Stimulated activated naive CD8-positive, alpha-beta T cell treated with anti-CD3 and anti-CD28 coated beads, Interleukin-15, amount 100 ng/mL, for 72 hours (primary cell): ENCODE measurements around the gene C13orf46.
"Not testable (repeated sequence)": the region's sequence is repeated elsewhere in the genome, so short reads cannot be mapped to it uniquely, and the experiment has no call there.

ENCODE experiments used
- ATAC-seq: fragments of 150-1000 bp; cut with Tn5 transposase; 2 replicates; pipeline ENCODE4 v1.10.0; 2021; ENCODE audit warnings: mild to moderate bottlenecking, moderate library complexity
- DNase-seq, 2 donors: peaks; one replicate each; pipeline ENCODE4 v3.0.0; 2021 to 2022
- H3K27ac Mint-ChIP-seq, 2 donors: one replicate each; pipeline ENCODE4 v1.8.0; 2022; ENCODE audit warnings: mild to moderate bottlenecking in 2 of 2, mixed read lengths in 2 of 2, moderate library complexity in 2 of 2
- H3K27me3 Mint-ChIP-seq: one replicate; pipeline ENCODE4 v1.8.0; 2022; ENCODE audit warnings: mixed read lengths
- H3K4me1 Mint-ChIP-seq: one replicate; pipeline ENCODE4 v1.8.0; 2022; ENCODE audit warnings: mild to moderate bottlenecking, mixed read lengths
- H3K4me3 Mint-ChIP-seq, 2 donors: one replicate each; pipeline ENCODE4 v1.8.0; 2022; ENCODE audit warnings: mild to moderate bottlenecking in 2 of 2, mixed read lengths in 2 of 2, moderate library complexity in 1 of 2
- H3K9me3 Mint-ChIP-seq, 2 donors: one replicate each; pipeline ENCODE4 v1.8.0; 2022; ENCODE audit warnings: mixed read lengths in 2 of 2

C13orf46 gene

DNA sequence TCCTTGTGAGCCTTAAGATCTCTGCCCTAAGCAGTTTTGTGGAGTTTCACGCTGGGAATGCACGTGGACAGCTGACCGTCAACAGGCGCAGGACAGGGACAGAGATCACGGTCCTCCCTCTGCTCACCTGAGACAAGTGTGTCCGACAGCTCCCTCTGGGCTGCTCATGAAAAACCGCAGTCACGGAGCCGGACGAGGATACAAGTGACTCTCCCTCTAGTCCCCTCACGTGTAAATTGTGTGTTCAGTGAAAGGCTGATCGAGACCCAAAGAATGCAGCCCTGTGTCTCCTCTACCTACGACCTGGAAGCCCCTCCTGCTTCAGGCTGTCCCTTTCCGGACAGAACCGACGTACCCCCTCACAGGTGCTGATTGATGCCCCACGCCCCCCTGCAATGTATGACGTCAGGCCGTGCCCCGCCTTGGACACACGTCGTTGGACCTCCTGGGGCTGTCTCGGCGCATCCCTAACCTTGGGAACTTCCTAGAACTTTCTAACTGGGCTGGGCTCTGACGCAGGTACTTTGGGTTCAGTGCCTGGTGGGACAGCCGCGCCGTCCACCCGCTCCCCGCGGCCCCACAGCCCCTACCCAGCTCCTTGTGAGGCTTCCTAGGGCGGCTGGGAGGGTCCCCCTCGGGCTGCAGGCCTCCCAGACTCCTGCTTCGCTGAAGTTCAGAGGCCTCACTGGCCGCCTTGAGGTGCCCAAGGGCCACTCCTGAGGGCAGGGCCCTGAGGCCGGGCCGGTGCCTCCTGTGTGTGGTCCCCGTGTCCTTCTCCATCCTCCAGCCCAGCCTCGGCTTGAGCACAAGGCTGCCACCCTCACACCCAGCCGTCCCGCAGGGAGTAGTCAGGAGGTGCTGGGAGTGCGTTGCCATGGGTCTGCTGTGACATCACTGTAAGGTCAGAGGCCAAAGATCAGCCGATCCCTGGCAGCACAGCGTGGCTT, at the start of gene C13orf46:
Gene C13orf46, minus strand, starts transcription at position 859 of the 947 bp plus-strand sequence. Its CDS starts 79 bp downstream, at position 780.
- peak within 1 kb of the TSS in 1 of 2 donors; percentile 22 for H3K4me3 Mint-ChIP-seq

DNA sequence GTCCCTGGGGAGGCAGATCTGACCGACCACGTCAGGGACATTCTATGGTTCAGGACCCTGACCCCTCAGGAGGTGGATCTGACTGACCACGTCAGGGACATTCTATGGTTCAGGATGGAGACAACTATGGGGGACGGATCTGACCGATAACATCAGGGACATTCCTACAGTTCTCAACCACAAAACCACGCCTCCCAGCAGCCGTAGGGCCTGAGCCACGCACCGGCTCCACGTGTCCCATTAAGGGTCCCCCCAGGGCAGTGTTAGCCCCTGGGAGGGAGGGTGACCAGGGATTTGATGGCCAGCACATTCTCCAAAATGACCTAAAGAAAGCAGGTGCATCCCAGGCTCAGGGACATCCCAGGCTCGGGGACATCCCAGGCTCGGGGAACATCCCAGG, 49.0 kb upstream of the C13orf46 start:
- no peak overlapping the region for H3K4me3 Mint-ChIP-seq
- no peaks in the 10 kb centered on the region for H3K27me3 Mint-ChIP-seq
- ATAC-seq (no peak), DNase-seq (no peak)
- no peaks in the 10 kb centered on the region for H3K9me3 Mint-ChIP-seq
- H3K4me1 Mint-ChIP-seq: peaks cover 16% of the 10 kb centered on the region
- peak overlapping the region in 1 of 2 donors; percentile 74 for H3K27ac Mint-ChIP-seq

More for the DNA sequence above, at the start of gene C13orf46:
- no peak for DNase-seq
- Mint-ChIP-seq H3K27ac (peak within 1 kb of the TSS; percentile 33 to 86), H3K9me3 (no peaks in the 10 kb centered on the region), H3K4me1 (peaks cover 11% of the 10 kb centered on the region), H3K27me3 (no peaks in the 10 kb centered on the region)
- ATAC-seq: no peak

DNA sequence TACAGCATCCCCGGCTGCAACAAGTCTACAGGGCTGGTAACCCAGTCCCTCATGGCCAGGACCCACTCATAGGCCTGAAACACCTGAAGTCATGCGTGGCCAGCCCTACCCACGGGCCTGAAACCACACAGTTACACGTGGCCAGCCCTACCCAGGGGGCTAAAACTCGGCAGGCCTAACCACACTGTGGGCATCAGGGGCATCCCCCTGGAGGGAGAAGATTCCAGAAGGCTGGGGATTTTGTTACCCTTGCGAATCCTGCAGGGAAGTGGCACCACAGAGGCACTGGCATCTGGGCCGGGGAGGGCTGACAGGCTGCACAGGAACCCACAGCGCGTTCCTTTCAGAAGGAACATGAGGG, 48.4 kb upstream of the C13orf46 start:
- Mint-ChIP-seq H3K27me3 (no peaks in the 10 kb centered on the region), H3K4me1 (peaks cover 16% of the 10 kb centered on the region), H3K27ac (no peak overlapping the region), H3K9me3 (no peaks in the 10 kb centered on the region), H3K4me3 (no peak overlapping the region)
- DNase-seq (no peak), ATAC-seq (peak; percentile 30)

DNA sequence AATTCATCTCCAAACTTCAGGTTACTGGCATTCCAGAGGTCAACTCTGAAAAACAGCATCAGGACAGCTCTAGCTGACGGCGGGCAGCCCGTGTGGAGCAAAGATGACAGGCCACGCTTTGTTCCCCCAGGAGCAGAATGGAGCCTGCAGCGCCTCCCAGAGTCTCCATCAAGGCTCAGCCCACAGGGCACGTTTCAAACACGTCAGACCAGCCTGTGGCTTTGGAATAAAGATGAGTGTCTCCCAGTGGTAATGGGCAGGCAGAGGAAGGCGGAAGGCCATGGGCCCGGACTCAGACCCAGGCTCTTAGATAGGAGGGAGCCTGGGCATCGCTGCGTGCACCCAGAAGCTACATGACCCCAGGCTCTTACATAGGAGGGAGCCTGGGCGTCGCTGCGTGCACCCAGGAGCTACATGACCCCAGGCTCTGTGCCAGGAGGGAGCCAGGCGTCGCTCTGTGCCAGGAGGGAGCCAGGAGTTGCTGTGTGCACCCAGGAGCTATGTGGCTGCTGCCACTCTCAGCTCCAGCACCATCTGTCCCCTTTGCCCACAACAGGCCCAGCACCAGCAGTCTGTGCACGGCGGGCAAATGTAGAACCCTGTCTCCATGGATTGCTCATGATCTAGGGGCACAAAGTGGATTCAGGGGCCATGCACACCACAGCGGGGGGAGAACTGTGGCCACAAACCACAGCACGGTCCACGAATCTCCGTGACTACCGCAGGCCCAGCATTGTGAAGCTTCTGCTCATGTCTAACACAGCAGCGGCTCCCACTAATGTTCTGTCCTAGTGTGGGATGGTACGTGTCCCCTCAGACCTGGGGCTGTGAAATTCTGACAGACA, 47.8 kb upstream of the C13orf46 start:
- no peak for DNase-seq
- Mint-ChIP-seq H3K4me3 (no peak overlapping the region), H3K9me3 (no peaks in the 10 kb centered on the region), H3K27me3 (no peaks in the 10 kb centered on the region), H3K27ac (peak overlapping the region; percentile 7 to 88), H3K4me1 (peaks cover 18% of the 10 kb centered on the region)
- ATAC-seq: no peak

DNA sequence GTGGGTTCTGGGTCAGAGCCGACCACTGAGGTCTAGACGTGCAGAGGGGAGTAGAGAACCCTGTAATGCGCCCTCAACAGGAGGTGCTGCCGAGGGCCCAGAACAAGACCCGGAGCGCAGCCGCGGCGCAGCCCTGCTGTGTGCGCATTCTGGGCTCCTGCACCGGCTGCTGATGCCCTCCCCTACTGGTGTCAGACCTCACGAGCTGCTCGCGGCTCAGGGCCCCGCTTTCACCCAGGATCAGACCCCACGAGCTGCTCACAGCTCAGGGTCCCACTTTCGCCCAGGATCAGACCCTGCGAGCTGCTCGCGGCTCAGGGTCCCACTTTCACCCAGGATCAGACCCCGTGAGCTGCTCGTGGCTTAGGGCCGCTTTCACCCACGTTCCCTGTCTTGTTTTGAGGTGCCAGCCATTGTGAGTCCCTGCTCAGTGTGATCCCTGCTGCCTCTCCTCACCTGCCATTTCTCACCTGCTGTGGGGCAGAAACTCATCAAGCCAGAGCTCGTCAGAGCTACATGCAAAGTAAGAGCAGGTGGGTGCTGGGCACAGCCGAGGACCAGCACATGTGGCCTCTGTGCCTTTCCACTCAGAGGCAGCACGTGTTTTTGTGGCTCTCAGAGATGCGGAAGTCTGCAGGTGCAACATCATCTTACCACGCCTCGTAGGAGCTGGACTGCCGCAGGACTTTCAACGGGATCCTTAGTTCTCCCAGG, 47.0 kb upstream of the C13orf46 start:
- DNase-seq (no peak), ATAC-seq (no peak)
- H3K4me1 Mint-ChIP-seq: peaks cover 26% of the 10 kb centered on the region
- no peak overlapping the region for H3K4me3 Mint-ChIP-seq
- H3K27me3 Mint-ChIP-seq: no peaks in the 10 kb centered on the region
- H3K9me3 Mint-ChIP-seq: no peaks in the 10 kb centered on the region
- peak overlapping the region; percentile 7 to 88 for H3K27ac Mint-ChIP-seq

DNA sequence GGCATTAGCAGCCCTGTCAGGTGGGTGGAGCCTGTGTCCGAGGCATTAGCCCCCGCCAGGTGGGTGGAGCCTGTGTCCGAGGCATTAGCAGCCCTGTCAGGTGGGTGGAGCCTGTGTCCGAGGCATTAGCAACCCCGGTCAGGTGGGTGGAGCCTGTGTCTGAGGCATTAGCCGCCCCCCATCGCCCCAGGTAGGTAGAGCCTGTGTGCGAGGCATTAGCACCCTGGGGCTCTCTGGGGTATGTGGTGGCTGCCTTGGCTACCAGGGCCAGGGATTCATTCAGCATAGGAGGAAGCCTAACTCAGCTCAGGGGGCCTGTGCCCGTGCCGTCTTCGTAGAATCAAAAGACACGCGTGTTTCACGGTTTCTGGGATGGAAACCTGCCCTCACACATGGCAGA, 46.3 kb upstream of the C13orf46 start:
- DNase-seq, H3K27me3 Mint-ChIP-seq, H3K9me3 Mint-ChIP-seq, H3K4me3 Mint-ChIP-seq, H3K27ac Mint-ChIP-seq, ATAC-seq: not testable (repeated sequence)
- H3K4me1 Mint-ChIP-seq: peaks cover 24% of the 10 kb centered on the region

DNA sequence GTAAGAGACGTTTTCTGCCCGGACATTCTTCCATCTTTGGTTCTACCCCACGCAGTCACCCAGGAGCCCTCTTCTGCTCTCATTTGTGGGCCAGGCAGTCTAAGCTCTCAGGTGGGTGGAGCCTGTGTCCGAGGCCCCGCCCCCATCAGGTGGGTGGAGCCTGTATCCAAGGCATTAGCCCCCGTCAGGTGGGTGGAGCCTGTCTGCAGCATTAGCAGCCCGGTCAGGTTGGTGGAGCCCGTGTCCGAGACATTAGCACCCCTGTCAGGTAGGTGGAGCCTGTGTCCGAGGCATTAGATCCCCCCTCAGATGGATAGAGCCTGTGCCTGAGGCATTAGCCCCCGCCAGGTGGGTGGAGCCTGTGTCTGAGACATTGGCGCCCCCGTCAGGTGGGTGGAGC, 45.5 kb upstream of the C13orf46 start:
- Mint-ChIP-seq H3K9me3 (no peaks in the 10 kb centered on the region), H3K27ac (no peak overlapping the region), H3K4me3 (no peak overlapping the region), H3K4me1 (peaks cover 22% of the 10 kb centered on the region), H3K27me3 (no peaks in the 10 kb centered on the region)
- DNase-seq (peak in 1 of 2 donors; percentile 26), ATAC-seq (no peak)

DNA sequence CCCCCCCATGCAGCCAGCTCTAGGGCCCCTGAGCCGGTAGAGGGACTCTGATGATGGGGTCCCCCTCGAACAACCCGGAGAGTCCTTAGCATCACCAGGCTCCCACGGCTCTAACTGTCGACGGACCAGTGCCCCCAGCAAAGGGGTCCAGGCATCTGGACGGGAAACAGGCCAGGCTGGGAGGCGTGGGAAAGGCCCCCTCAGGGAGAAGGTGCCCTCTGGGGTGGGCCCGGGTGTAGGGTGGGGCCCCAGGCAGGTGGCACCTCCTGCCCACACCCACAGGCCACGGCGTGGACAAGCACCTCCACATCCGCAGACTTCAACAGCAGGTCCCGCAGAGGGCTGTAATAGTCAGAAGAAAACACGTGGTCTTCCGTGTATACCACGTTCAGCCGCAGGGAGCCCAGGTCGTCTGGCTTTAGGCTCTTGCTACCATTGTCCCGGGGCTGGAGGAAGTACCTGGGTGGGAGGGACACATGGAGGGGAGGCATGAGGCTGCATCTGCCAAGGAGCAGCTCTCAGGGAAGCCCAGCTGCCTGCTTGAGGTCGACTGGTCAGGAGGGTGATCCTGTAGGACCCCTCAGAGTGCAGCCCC, 44.7 kb upstream of the C13orf46 start:
- DNase-seq: no peak
- Mint-ChIP-seq H3K4me1 (peaks cover 17% of the 10 kb centered on the region), H3K27ac (peak overlapping the region in 1 of 2 donors; percentile 63), H3K9me3 (no peaks in the 10 kb centered on the region), H3K27me3 (no peaks in the 10 kb centered on the region), H3K4me3 (no peak overlapping the region)
- no peak for ATAC-seq

DNA sequence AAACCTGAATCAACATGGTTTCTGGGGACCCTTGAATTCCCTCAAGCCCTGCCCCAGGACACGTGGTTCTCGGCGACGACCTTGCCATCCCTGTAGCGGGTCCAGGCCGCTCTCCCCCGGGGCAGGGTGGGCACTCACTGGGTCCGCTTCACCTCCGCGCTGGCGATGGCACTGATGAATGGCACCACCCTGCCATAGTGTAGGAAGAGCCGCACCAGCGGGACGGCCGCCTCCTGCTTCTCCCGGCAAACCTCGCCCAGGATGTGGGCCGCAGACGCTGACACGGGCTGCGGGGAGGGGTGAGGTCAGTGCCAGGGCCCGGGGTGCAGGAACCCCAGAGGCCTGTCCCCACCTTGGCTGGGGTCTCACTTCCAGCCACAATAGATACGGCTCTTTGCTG, 44.1 kb upstream of the C13orf46 start:
- DNase-seq: no peak

DNA sequence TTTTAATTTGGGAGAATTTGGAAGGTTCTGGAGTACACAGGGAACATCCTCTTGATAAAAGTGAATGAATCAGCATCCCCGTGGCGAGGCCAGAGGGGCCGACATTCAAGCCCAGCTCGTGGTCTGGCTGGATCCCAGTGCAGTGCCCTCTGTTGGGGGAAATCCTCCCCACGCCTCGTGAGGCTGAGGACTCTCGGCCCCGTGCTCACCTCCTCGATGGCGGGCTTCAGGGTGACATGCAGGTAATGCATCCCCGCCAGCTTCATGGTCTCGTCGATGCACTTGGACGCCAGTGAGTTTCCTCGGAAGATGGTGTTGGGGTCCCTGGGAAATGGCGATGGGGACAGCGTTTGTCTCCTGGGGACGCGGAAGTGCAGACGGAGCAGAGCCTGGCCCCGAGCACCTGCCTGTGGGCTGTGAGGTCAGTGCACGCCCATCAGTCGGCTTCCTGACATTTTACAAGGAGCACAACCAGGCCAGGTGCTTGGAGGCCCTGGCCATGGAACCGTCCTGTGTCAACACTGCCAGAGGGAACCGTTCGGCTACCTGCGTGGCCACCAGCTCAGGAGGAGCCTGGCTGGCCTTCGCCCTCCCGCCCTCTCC, 43.3 kb upstream of the C13orf46 start:
- Mint-ChIP-seq H3K4me1 (peaks cover 17% of the 10 kb centered on the region), H3K27me3 (no peaks in the 10 kb centered on the region), H3K9me3 (no peaks in the 10 kb centered on the region), H3K27ac (peak overlapping the region in 1 of 2 donors; percentile 71), H3K4me3 (no peak overlapping the region)
- no peak for ATAC-seq
- no peak for DNase-seq

More for the DNA sequence above, 44.1 kb upstream of the C13orf46 start:
- ATAC-seq: no peak
- Mint-ChIP-seq H3K4me3 (no peak overlapping the region), H3K27me3 (no peaks in the 10 kb centered on the region), H3K27ac (peak overlapping the region in 1 of 2 donors; percentile 54), H3K9me3 (no peaks in the 10 kb centered on the region), H3K4me1 (peaks cover 17% of the 10 kb centered on the region)

DNA sequence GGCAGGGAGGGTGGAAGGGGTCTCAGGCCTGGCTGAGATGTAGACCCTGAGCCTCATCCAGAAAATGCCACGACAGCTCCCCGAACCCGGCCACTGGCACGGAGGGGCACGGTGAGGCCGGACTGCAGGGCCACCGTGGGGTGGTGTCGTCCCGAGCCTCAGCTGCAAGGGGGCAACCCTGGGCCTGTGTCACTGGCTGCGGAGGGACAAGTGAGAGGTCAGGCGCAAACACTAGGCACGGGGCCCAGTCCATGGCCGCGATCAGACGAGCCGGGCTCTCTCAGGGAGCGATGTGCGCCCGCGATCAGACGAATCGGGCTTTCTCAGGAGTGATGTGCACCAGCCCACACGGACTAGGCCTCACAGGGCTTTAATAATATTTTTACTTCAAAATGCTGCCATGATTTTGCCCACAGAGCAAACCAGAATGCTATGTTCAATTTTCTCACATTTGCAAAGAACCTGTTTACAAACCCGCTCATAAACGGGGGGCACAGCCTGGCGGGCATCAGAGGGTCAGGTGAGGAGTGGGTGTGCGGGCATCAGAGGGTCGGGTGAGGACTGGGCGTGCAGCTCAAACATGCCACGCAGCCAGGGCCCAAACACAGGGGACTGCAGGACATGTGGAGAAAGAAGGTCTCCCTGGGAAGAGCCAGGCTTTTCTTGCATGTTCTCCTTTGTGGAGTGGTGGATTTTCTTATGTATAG, 42.6 kb upstream of the C13orf46 start:
- H3K27me3 Mint-ChIP-seq: no peaks in the 10 kb centered on the region
- H3K4me3 Mint-ChIP-seq: peak overlapping the region in 1 of 2 donors; percentile 8
- peaks cover 17% of the 10 kb centered on the region for H3K4me1 Mint-ChIP-seq
- DNase-seq (no peak), ATAC-seq (no peak)
- peak overlapping the region; percentile 83 to 91 for H3K27ac Mint-ChIP-seq
- no peaks in the 10 kb centered on the region for H3K9me3 Mint-ChIP-seq

DNA sequence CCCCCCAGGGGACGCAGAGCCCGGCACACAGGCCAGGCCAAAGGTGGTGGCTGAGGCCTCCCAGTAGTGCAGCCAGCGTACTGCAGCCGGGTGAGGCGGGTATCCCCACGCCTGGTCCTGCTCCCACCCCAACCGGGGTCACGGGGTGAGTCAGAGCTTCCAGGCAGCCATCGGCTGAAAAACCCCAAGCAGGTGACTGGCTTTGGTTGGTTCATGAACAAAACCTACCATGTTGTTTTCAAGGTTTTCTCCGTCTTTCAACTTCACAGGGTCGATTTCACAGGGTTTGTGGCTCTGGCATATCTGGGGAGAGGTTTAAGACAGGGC, 42.1 kb upstream of the C13orf46 start:
- Mint-ChIP-seq H3K9me3 (no peaks in the 10 kb centered on the region), H3K4me3 (peak overlapping the region in 1 of 2 donors; percentile 8), H3K27me3 (no peaks in the 10 kb centered on the region), H3K27ac (peak overlapping the region; percentile 83 to 91), H3K4me1 (peaks cover 20% of the 10 kb centered on the region)
- DNase-seq (peak; percentile 20 to 37), ATAC-seq (peak; percentile 58)

DNA sequence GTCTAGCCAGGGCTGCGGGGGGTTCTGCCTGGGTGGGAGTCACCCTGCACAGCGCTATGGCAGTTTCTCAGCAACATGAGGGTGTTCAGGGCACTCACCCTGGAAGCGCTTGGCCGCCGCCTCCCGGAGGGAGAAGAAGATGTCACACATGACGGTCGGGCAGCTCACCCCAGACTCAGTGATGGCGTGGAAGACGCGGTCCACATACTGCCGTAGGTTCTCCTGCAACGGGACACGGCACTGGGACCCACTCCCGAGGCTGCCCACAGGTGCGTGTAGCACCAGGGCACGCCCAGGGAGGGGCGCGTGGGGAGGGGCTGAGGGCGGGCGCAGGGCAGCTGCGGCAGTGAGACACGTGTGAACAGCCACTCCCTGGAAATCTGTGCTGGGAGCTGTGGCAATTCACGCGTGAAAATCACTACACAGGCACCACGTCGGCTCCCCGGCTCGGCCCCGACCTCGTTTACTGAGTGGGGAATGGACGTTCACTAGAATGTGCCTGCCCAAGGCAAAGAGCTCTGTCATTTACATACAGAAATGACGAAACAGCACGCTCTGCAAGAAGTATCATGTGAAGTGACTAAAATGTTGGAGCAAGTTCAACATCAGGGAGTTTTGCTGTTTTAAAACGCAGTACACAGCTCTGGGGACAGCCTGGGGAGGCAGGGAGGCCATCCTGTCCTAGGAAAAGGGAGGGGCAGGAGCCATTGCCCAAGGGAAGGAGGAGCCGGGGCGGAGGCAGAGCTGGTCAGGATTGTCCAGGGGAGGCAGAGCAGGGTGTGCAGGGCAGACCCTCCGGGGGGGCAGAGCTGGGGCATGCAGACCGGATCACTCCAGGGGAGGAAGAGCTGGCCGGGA, 41.5 kb upstream of the C13orf46 start:
- Mint-ChIP-seq H3K27ac (peak overlapping the region; percentile 95 to 96), H3K27me3 (no peaks in the 10 kb centered on the region), H3K9me3 (no peaks in the 10 kb centered on the region), H3K4me3 (no peak overlapping the region), H3K4me1 (peaks cover 23% of the 10 kb centered on the region)
- ATAC-seq: peak; percentile 24
- DNase-seq: no peak
